GM19351 (cell line): ENCODE data around the gene GRIN2A.

Source experiments
- ATAC-seq: cut with Tn5 transposase; IDR thresholded peaks from one replicate; pipeline ENCODE4 v1.9.1; 2021; ENCODE audit warnings: mild to moderate bottlenecking, moderate library complexity; ENCODE audit not compliant: unreplicated experiment

The GRIN2A gene

GRCh38 chr16:9971907-9972306, 210.3 kb downstream of the GRIN2A start:
- ATAC-seq: no peak

GRCh38 chr16:9970796-9971195, 211.4 kb downstream of the GRIN2A start:
- ATAC-seq: no peak

GRCh38 chr16:9970244-9970643, 212.0 kb downstream of the GRIN2A start:
- ATAC-seq: no peak

- ATAC-seq: no peak
Observed at GRCh38 chr16:9969580-9969979, 212.6 kb downstream of the GRIN2A start.

GRCh38 chr16:9966569-9967157, 215.6 kb downstream of the GRIN2A start:
- ATAC-seq: peak; percentile 94

GRCh38 chr16:9965079-9965478, 217.1 kb downstream of the GRIN2A start:
- no peak for ATAC-seq

- ATAC-seq: no peak
Observed at GRCh38 chr16:9964426-9964825, 217.8 kb downstream of the GRIN2A start.

- ATAC-seq: no peak
Observed at GRCh38 chr16:9957433-9957832, 224.8 kb downstream of the GRIN2A start.

GRCh38 chr16:9957002-9957401, 225.2 kb downstream of the GRIN2A start:
- no peak for ATAC-seq

GRCh38 chr16:9955677-9956076, 226.6 kb downstream of the GRIN2A start:
- ATAC-seq: no peak

- no peak for ATAC-seq
Observed at GRCh38 chr16:9953908-9954570, 228.2 kb downstream of the GRIN2A start.

GRCh38 chr16:9950658-9951057, 231.6 kb downstream of the GRIN2A start:
- ATAC-seq: no peak

GRCh38 chr16:9949396-9949795, 232.8 kb downstream of the GRIN2A start:
- no peak for ATAC-seq

GRCh38 chr16:9948933-9949332, 233.3 kb downstream of the GRIN2A start:
- ATAC-seq: no peak

GRCh38 chr16:9946022-9946720, 236.1 kb downstream of the GRIN2A start:
- peak; percentile 50 for ATAC-seq

GRCh38 chr16:9943121-9943520, 239.1 kb downstream of the GRIN2A start:
- no peak for ATAC-seq

- no peak for ATAC-seq
Observed at GRCh38 chr16:9941245-9941644, 241.0 kb downstream of the GRIN2A start.

- ATAC-seq: no peak
Observed at GRCh38 chr16:9934723-9935508, 247.3 kb downstream of the GRIN2A start.

- ATAC-seq: no peak
Observed at GRCh38 chr16:9932919-9933653, 249.1 kb downstream of the GRIN2A start.

GRCh38 chr16:9932000-9932399, 250.2 kb downstream of the GRIN2A start:
- ATAC-seq: no peak

- no peak for ATAC-seq
Observed at GRCh38 chr16:9929836-9930235, 252.4 kb downstream of the GRIN2A start.
